GM21717 (cell line): Measurements from ENCODE around the gene BIRC6.
"Not testable (repeated sequence)": the region's sequence is repeated elsewhere in the genome, so short reads cannot be mapped to it uniquely, and the experiment has no call there.

ENCODE experiments used
- ATAC-seq: cut with Tn5 transposase; IDR thresholded peaks from one replicate; pipeline ENCODE4 v1.9.1; 2021; ENCODE audit warnings: mild to moderate bottlenecking, moderate library complexity; ENCODE audit not compliant: unreplicated experiment

Gene BIRC6

GRCh38 chr2:32611366-32611765 is 254.5 kb downstream of the BIRC6 start:
- no peak for ATAC-seq

- ATAC-seq: no peak
Measured at GRCh38 chr2:32611771-32612170, 254.9 kb downstream of the BIRC6 start.

GRCh38 chr2:32614084-32614483 is 257.3 kb downstream of the BIRC6 start:
- ATAC-seq: no peak

GRCh38 chr2:32617599-32618189 is 260.9 kb downstream of the BIRC6 start:
- no peak for ATAC-seq

GRCh38 chr2:32622570-32623310 is 265.9 kb downstream of the BIRC6 start:
- no peak for ATAC-seq

GRCh38 chr2:32623311-32623706 is 266.5 kb downstream of the BIRC6 start:
- ATAC-seq: no peak

- no peak for ATAC-seq
Measured at GRCh38 chr2:32624812-32625211, 268.0 kb downstream of the BIRC6 start.

- ATAC-seq: no peak
Measured at GRCh38 chr2:32626639-32627221, 269.9 kb downstream of the BIRC6 start.

GRCh38 chr2:32627441-32627813 is 270.6 kb downstream of the BIRC6 start:
- ATAC-seq: peak; percentile 30

- peak; percentile 100 for ATAC-seq
Measured at GRCh38 chr2:32627814-32628579, 271.2 kb downstream of the BIRC6 start, which contains the start of gene TTC27. TTC27 (plus strand) TSS chr2:32628050; CDS start chr2:32628293, 243 bp downstream.

GRCh38 chr2:32632089-32632488 is 275.3 kb downstream of the BIRC6 start:
- ATAC-seq: no peak

- no peak for ATAC-seq
Measured at GRCh38 chr2:32633040-32633439, 276.2 kb downstream of the BIRC6 start.

GRCh38 chr2:32638548-32638947 is 281.7 kb downstream of the BIRC6 start:
- ATAC-seq: not testable (repeated sequence)

GRCh38 chr2:32641180-32641579 is 284.4 kb downstream of the BIRC6 start:
- ATAC-seq: no peak

- no peak for ATAC-seq
Measured at GRCh38 chr2:32647180-32647651, 290.4 kb downstream of the BIRC6 start.

- ATAC-seq: no peak
Measured at GRCh38 chr2:32652555-32653209, 295.9 kb downstream of the BIRC6 start.

- no peak for ATAC-seq
Measured at GRCh38 chr2:32656069-32656468, 299.2 kb downstream of the BIRC6 start.

- no peak for ATAC-seq
Measured at GRCh38 chr2:32663864-32664263, 307.0 kb downstream of the BIRC6 start.

- ATAC-seq: no peak
Measured at GRCh38 chr2:32666704-32667103, 309.9 kb downstream of the BIRC6 start.

- no peak for ATAC-seq
Measured at GRCh38 chr2:32668254-32668653, 311.4 kb downstream of the BIRC6 start.
